ENCODE results near the gene SPINK5. TPM values are rescaled to one million over a fixed set of nuclear protein-coding genes. Genes with fewer than 3 reads are reported as not detected.
"Not testable (repeated sequence)": the region's sequence is repeated elsewhere in the genome, so short reads cannot be mapped to it uniquely, and the experiment has no call there.

The SPINK5 gene, protein sequence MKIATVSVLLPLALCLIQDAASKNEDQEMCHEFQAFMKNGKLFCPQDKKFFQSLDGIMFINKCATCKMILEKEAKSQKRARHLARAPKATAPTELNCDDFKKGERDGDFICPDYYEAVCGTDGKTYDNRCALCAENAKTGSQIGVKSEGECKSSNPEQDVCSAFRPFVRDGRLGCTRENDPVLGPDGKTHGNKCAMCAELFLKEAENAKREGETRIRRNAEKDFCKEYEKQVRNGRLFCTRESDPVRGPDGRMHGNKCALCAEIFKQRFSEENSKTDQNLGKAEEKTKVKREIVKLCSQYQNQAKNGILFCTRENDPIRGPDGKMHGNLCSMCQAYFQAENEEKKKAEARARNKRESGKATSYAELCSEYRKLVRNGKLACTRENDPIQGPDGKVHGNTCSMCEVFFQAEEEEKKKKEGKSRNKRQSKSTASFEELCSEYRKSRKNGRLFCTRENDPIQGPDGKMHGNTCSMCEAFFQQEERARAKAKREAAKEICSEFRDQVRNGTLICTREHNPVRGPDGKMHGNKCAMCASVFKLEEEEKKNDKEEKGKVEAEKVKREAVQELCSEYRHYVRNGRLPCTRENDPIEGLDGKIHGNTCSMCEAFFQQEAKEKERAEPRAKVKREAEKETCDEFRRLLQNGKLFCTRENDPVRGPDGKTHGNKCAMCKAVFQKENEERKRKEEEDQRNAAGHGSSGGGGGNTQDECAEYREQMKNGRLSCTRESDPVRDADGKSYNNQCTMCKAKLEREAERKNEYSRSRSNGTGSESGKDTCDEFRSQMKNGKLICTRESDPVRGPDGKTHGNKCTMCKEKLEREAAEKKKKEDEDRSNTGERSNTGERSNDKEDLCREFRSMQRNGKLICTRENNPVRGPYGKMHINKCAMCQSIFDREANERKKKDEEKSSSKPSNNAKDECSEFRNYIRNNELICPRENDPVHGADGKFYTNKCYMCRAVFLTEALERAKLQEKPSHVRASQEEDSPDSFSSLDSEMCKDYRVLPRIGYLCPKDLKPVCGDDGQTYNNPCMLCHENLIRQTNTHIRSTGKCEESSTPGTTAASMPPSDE
- 0.12 and 3.2 TPM in 2 replicates for total RNA-seq

- DNase-seq (ENCODE audit: extremely low read depth, low read depth, low spot score), result no peak
Measured at GRCh38 chr5:148063861-148064260, at the start of gene SPINK5. Gene SPINK5, plus strand, starts transcription at chr5:148063980. Its CDS starts 65 bp downstream, at chr5:148064045.

DNA sequence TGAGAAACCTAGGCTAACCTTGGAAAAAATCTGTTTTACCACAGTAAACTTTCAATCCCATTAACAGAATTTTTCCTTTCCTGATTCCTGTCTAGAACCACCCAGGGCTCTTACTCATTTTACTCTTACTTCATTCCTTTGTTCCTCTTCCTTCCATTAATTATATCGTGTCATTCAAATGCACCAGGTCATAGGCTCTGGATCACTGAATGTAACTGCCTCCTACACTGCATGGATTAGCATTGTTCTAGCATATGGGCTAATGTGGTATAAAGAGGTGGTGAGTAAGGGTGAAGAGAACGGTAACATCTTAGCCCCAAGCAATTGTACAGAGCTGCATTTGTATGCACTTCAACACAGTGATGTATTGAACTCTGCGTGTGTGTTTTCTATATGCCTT, 49.5 kb upstream of the SPINK5 start:
- no peak for DNase-seq (ENCODE audit: extremely low read depth, low read depth, low spot score)

- no peak for DNase-seq (ENCODE audit: extremely low read depth, low read depth, low spot score)
Measured at GRCh38 chr5:148020257-148020988, 43.4 kb upstream of the SPINK5 start.

DNA sequence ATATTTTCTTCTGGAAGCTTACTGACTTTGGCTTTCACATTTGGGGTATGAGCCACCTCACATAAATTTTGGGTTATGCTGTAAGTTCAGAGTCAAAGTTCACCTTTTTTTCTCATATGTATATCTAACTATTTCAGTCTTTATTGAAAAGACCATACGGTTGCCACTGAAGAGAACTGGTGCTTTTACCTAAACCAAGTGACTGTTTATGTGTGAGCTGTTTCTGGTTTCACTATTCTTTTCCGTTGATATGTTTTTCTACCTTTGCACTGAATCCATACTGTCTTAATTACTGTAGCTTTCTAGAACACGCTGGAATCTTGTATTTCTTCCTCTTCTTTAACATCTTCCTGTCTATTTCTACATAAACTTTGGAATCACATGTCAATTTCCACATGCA, 36.3 kb upstream of the SPINK5 start:
- no peak for DNase-seq (ENCODE audit: extremely low read depth, low read depth, low spot score)

DNA sequence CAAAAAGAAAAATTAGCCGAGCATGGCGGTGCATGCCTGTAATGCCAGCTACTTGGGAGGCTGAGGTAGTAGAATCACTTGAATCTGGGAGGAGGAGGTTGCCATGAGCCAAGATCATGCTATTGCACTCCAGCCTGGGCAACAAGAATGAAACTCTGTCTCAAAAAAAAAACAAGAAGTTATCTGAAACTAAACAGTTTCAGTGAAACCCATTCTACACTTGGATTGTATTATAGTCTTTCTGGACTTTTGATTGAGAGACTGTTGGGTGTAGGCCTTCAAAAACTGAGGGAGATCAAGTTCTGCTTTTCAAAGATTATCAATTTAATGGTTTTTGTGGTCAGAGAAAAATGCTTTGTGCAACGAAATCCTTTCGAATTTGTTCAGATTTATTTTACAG, 34.6 kb upstream of the SPINK5 start:
- no peak for DNase-seq (ENCODE audit: extremely low read depth, low read depth, low spot score)

DNA sequence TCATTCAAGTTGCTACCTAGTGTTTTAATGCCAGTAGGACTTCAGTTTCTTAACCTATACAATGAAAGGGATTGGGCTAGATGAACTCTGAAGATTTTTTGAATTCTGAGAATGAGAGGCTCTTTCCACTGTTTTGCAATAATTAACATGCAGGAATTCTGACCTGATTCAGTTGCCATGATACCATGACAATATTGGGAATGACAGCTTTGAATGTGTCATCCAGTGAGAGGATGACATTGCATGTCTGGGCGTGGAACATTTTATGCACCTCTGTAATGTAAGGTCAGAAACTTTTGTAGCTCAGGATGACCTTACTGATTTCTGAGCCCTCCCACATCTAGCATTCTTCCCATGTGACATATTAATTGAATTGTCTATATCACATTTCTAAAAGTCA, 30.6 kb upstream of the SPINK5 start:
- DNase-seq (ENCODE audit: extremely low read depth, low read depth, low spot score), result no peak

GRCh38 chr5:148035676-148036075, 28.1 kb upstream of the SPINK5 start:
- no peak for DNase-seq (ENCODE audit: extremely low read depth, low read depth, low spot score)

DNA sequence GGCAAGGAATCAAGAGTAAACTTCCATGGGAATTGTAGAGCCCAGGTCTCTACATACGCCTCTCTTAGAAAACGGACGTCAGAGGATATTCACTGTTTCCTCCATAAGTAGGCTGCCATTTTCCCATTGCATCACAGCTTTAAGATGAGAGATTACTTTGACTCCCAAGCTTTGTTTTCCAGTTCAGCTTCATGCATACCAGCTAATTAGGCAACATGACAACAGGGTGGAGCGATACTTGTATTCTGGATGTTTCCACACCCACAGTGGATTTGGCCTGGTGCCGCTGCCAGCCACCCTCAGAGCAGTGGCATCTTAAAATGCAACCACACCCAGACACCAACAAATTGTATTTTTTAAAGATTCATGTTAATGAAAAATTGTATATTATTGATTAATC, 20.9 kb upstream of the SPINK5 start:
- DNase-seq (ENCODE audit: extremely low read depth, low read depth, low spot score), result no peak

DNA sequence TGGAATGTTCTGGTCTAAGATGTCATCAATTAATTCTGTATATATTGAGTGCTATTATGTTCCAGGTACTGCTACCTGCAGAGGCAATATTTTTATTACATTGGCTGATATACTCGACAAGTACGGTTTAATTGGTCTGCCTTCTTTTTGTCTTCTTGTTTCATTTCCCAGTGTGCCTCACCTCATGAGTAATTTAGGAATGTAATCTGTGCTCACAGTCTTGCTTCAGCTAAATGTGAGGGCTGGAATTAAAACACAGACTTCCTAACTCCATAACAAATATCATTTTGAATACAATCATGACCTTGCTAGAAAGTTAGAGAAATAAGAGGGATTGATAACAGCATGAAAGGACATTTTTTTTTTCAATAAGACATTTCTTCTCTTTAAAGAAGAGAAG, 20.1 kb upstream of the SPINK5 start:
- DNase-seq (ENCODE audit: extremely low read depth, low read depth, low spot score), result no peak

DNA sequence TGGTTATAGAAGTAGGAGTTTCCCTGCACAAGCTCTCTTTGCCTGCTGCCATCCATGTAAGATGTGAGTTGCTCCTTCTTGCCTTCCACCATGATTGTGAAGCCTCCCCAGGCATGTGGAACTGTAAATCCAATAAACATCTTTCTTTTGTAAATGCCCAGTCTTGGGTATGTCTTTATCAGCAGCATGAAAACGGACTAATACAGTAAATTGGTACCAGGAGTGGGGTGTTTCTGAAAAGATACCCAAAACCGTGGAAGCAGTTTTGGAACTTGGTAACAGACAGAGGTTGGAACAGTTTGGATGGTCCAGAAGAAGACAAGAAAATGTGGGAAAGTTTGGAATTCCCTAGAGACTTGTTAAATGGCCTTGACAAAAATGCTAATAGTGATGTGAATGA, 8.6 kb upstream of the SPINK5 start:
- DNase-seq (ENCODE audit: extremely low read depth, low read depth, low spot score), result not testable (repeated sequence)

DNA sequence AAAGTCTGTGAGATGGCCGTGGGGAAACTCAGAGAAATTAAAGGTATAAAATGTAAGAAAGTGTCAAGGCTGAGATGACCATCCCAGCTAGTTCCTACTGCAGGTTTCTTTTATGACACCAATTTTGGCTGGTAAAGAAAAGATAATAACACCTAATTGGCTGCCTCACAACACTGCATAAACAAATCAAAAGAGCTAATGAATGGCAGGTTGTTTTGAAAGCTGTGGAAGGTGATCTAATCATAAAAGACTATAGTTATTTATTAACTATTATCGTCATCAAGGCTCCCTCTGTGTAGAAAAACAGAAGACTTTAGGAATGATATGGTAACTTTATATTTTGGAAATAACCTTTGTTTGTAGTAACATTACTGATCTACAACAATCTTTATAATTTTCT, 3.5 kb upstream of the SPINK5 start:
- no peak for DNase-seq (ENCODE audit: extremely low read depth, low read depth, low spot score)

- no peak for DNase-seq (ENCODE audit: extremely low read depth, low read depth, low spot score)
Measured at GRCh38 chr5:148060881-148061280, 2.9 kb upstream of the SPINK5 start.

- DNase-seq (ENCODE audit: extremely low read depth, low read depth, low spot score), result no peak
Measured at GRCh38 chr5:148070621-148071020, 6.8 kb downstream of the SPINK5 start.

GRCh38 chr5:148072207-148072606, 8.4 kb downstream of the SPINK5 start:
- no peak for DNase-seq (ENCODE audit: extremely low read depth, low read depth, low spot score)

- DNase-seq (ENCODE audit: extremely low read depth, low read depth, low spot score), result no peak
Measured at GRCh38 chr5:148075529-148075928, 11.7 kb downstream of the SPINK5 start.

DNA sequence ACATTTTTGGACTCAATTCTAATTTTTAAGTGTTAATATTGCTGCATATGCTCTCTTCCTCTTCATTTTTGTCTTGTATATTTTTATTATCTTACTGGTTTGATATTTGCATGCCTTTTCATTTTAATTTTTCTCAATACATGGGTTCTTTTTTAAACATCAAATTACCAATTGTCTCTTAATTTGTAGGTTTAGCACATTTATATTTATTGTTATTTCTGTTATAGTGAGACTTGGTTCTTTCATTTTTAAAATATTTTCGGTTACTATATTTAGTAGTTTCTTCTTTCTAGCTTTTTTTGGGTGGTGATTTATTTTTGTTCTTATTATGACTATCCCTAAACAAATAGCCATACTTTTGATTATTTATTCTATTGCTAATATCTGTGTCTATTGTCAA, 19.4 kb downstream of the SPINK5 start:
- DNase-seq (ENCODE audit: extremely low read depth, low read depth, low spot score), result no peak

GRCh38 chr5:148084269-148084668, 20.5 kb downstream of the SPINK5 start:
- no peak for DNase-seq (ENCODE audit: extremely low read depth, low read depth, low spot score)

DNA sequence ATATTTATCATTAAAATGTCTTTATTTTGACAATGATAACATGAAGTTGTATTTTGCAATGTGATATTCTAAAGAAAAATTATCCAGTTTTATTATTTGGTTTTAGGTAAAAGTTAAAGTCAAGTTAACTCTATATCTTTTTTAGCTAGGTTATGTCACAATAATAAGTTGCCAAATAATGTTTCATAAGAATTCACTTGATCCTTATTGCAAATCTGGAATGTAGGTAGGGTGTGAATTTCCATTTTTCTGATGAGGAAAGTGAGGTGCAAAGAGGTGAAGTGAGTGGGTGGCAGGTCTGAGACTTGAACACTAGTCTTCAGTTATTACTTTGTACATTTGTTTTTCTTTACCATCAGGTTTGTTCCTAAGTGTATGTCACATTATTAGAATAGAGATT, 21.5 kb downstream of the SPINK5 start:
- no peak for DNase-seq (ENCODE audit: extremely low read depth, low read depth, low spot score)

GRCh38 chr5:148085977-148086705, 22.4 kb downstream of the SPINK5 start:
- DNase-seq (ENCODE audit: extremely low read depth, low read depth, low spot score), result no peak

GRCh38 chr5:148090146-148090772, 26.5 kb downstream of the SPINK5 start:
- no peak for DNase-seq (ENCODE audit: extremely low read depth, low read depth, low spot score)
